Spleen (tissue), 11 donors: ENCODE data around the gene CDYL2. TPM values are rescaled to one million over a fixed set of nuclear protein-coding genes. Genes with fewer than 3 reads are reported as not detected.

Experiments
- DNase-seq: peaks from one replicate; pipeline ENCODE4 v3.0.0-alpha.2; 2020
- H3K27ac ChIP-seq, 8 donors: fragments of 200-600 bp; sonication (generic) in 7 of 8; 1 replicate in 4 of 8; 2 replicates in 4 of 8; pipeline versions ENCODE4 v1.5.0 to v1.8.0; 2016 to 2021; ENCODE audit warnings: inconsistent platforms in 4 of 8, mild to moderate bottlenecking in 4 of 8, moderate library complexity in 1 of 8
- H3K27me3 ChIP-seq, 7 donors: fragments of 200-600 bp; sonication (generic) in 6 of 7; replicated peaks in 1 of 7; 1 replicate in 4 of 7; 2 replicates in 3 of 7; pipeline versions ENCODE4 v1.5.0 to v1.8.0; 2016 to 2021; ENCODE audit warnings: inconsistent platforms in 3 of 7, mild to moderate bottlenecking in 1 of 7
- H3K36me3 ChIP-seq, 6 donors: fragments of 200-600 bp; sonication (generic) in 5 of 6; 1 replicate in 4 of 6; 2 replicates in 2 of 6; pipeline versions ENCODE4 v1.5.0 to v1.8.0; 2016 to 2021; ENCODE audit warnings: inconsistent platforms in 2 of 6
- H3K4me1 ChIP-seq, 6 donors: fragments of 200-600 bp; sonication (generic) in 5 of 6; 1 replicate in 3 of 6; 2 replicates in 3 of 6; pipeline versions ENCODE4 v1.5.0 to v1.8.0; 2016 to 2021; ENCODE audit warnings: inconsistent platforms in 3 of 6
- H3K4me3 ChIP-seq, 8 donors: fragments of 200-600 bp; sonication (generic) in 7 of 8; 1 replicate in 4 of 8; 2 replicates in 4 of 8; pipeline versions ENCODE4 v1.5.0 to v1.8.0; 2016 to 2021; ENCODE audit warnings: inconsistent platforms in 4 of 8, mild to moderate bottlenecking in 4 of 8, moderate library complexity in 2 of 8
- H3K9me3 ChIP-seq, 8 donors: fragments of 200-600 bp; sonication (generic) in 7 of 8; 1 replicate in 4 of 8; 2 replicates in 4 of 8; pipeline versions ENCODE4 v1.5.0 to v1.8.0; 2016 to 2021; ENCODE audit warnings: inconsistent platforms in 4 of 8
- POLR2A ChIP-seq, 3 donors: fragments of 450-650 bp; IDR thresholded peaks; one replicate each; pipeline ENCODE4 v1.5.1; 2017; ENCODE audit warnings: antibody characterized with exemption in 3 of 3, mild to moderate bottlenecking in 1 of 3
- POLR2AphosphoS5 ChIP-seq, 3 donors: sonication (generic); formaldehyde crosslinking; IDR thresholded peaks; one replicate each; pipeline ENCODE4 v1.5.1; 2017; ENCODE audit warnings: antibody characterized with exemption in 3 of 3
- WGBS, 5 donors: extraction: QIAGEN DNeasy Blood & Tissue Kit in 3 of 5; methylation state at CpG; one replicate each; pipeline versions ENCODE4 v1.1.5 to v1.1.7; 2013 to 2018; 5-methylcytosine and 5-hydroxymethylcytosine counted together
- intact Hi-C: fragments of 100-400 bp; cut with DNase I; formaldehyde crosslinking; loops from one replicate; pipeline ENCODE4 v1.15.0; 2023; ENCODE audit warnings: low total_unique reads
- polyA plus RNA-seq, 3 donors: library from polyadenylated mRNA; stranded (reverse); fragments of 200-250 nt; gene quantifications; one replicate each; pipeline ENCODE4 v1.2.1, GENCODE V29; 2013
- total RNA-seq, 7 donors: library from RNA; depleted of rRNA in 3 of 7; stranded (reverse); fragments of >200 nt in 3 of 7; fragmentation: NEBNext Ultra II Directional in 4 of 7; extraction: Animal tissue kit (Norgen Biotek cat#: 25700) in 4 of 7; gene quantifications; one replicate each; pipeline versions ENCODE4 v1.1.0 to v1.2.1, GENCODE V29; 2016 to 2021
- TF ChIP-seq, protein P1 (sequence below), 11 experiments: fragments of 200-600 bp in 7 of 11; fragments of 450-650 bp in 4 of 11; sonication (generic) in 4 of 11; IDR thresholded peaks in 8 of 11; conservative IDR thresholded peaks in 3 of 11; 1 replicate in 7 of 11; 2 replicates in 4 of 11; pipeline versions ENCODE4 v1.4.0 to v1.8.0; 2016 to 2021; ENCODE audit warnings: antibody characterized with exemption in 11 of 11, inconsistent platforms in 4 of 11, mild to moderate bottlenecking in 1 of 11
- donor health status: healthy with polysubstance abuse.
- donor health status: DM: no; HTN: no; CAD: no; lungs with moderate emphysema.
- donor health status: DM: no; HTN: no; CAD: no.
- donor health status: Bipolar disorder and iron deficiency.
- donor health status: healthy.
- donor health status: DM: no; HTN: no; CAD: no.
- donor health status: DM: yes; HTN: yes; CAD: no.

CDYL2 gene
- total and polyA plus RNA-seq, 10 donors = 1.4 to 28.3 (median 12.5) TPM

DNA sequence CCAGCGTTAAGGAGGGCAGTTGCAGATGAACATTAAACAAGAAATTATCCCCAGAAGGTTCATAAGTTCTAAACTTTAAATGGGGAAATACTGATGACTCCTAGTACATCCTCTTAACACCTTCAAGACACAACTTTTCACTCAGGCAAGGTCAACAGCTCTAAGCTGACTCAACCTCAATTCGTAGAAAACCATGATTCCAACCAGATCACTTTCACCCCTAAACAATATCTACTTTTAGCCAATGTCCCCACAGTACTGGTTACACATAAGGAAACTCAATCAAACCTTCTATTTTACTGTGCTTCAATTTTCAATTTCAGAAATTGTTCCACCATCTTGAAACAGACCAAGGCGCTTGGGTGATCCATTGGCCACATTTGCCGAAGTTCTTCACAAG, 2.3 kb downstream of the CDYL2 start:
- no peak for TF ChIP-seq POLR2A (IDR thresholded peaks at IDR 0.05)
- TF ChIP-seq, protein P1, sequence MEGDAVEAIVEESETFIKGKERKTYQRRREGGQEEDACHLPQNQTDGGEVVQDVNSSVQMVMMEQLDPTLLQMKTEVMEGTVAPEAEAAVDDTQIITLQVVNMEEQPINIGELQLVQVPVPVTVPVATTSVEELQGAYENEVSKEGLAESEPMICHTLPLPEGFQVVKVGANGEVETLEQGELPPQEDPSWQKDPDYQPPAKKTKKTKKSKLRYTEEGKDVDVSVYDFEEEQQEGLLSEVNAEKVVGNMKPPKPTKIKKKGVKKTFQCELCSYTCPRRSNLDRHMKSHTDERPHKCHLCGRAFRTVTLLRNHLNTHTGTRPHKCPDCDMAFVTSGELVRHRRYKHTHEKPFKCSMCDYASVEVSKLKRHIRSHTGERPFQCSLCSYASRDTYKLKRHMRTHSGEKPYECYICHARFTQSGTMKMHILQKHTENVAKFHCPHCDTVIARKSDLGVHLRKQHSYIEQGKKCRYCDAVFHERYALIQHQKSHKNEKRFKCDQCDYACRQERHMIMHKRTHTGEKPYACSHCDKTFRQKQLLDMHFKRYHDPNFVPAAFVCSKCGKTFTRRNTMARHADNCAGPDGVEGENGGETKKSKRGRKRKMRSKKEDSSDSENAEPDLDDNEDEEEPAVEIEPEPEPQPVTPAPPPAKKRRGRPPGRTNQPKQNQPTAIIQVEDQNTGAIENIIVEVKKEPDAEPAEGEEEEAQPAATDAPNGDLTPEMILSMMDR (IDR thresholded peaks at IDR 0.05 in 8 of 11, conservative IDR thresholded peaks at IDR 0.05 in 3 of 11) = no peak
- no peak for TF ChIP-seq POLR2AphosphoS5 (IDR thresholded peaks at IDR 0.05)
- Histone ChIP-seq H3K4me1 (peaks cover 0 to 19% (median 5%) of the 10 kb centered on the region in 6 donors), H3K27me3 (peaks cover 0 to 17% (median 0%) of the 10 kb centered on the region in 7 donors), H3K27ac (no peak overlapping the region), H3K36me3 (no peaks in the 10 kb centered on the region), H3K4me3 (no peak overlapping the region), H3K9me3 (no peaks in the 10 kb centered on the region)
- DNase-seq = no peak
- intact Hi-C loops = no loop called here
- WGBS, 5 donors = 90 to 96% (median 94%) methylated on average over 4 of the region's 4 CpGs

DNA sequence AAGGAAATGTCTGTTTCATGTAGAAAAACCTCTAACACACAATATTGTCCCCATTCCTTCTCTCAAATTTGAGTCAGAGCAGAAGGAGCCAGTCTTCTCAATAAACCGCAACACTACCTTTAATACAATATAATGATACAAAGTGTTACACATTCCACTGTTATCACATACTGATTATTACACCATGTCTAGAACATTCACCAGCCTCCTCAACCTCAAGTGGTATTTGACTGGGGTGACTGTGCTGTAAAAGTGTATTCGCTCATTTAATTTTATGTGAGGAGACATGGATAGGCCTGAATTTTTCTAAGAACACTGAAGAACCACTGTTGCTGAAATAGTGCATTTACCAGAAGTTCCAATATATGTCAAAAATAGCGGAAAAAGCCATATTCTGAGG, 10.3 kb downstream of the CDYL2 start:
- H3K9me3 ChIP-seq = peaks cover 0 to 14% (median 0%) of the 10 kb centered on the region in 8 donors
- intact Hi-C loops = no loop called here
- TF ChIP-seq POLR2AphosphoS5 (IDR thresholded peaks at IDR 0.05) (no peak), POLR2A (IDR thresholded peaks at IDR 0.05) (no peak)
- TF ChIP-seq, protein P1 (IDR thresholded peaks at IDR 0.05 in 8 of 11, conservative IDR thresholded peaks at IDR 0.05 in 3 of 11) = no peak
- no peaks in the 10 kb centered on the region for H3K4me1 ChIP-seq
- 80 to 98% (median 97%) methylated on average over 3 of the region's 3 CpGs for WGBS, 5 donors
- H3K27me3 ChIP-seq = no peaks in the 10 kb centered on the region
- no peaks in the 10 kb centered on the region for H3K36me3 ChIP-seq
- no peak for DNase-seq
- no peak overlapping the region for H3K27ac ChIP-seq
- H3K4me3 ChIP-seq = no peak overlapping the region

DNA sequence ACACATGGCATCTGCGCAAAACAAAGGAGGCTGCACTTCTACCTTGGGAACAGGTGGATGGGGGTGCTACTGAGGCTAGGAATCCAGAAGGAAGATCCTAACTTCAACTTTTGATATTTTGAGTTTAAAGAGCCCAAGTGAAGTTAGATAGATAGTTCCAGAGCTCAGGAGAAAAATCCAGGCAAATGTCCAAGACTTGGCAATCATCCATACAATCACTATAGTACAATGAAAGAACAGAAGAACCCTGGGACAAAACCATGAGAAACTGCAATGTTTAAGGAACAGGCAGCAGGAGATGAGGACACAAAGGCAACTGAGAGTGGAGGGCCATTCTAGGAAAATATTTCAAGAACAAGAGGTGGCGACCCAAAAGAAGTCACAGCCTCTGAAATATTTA, 12.4 kb downstream of the CDYL2 start:
- Histone ChIP-seq H3K4me3 (no peak overlapping the region), H3K27ac (no peak overlapping the region), H3K27me3 (no peaks in the 10 kb centered on the region), H3K4me1 (no peaks in the 10 kb centered on the region), H3K9me3 (peaks cover 0 to 14% (median 0%) of the 10 kb centered on the region in 8 donors), H3K36me3 (no peaks in the 10 kb centered on the region)
- no peak for TF ChIP-seq POLR2AphosphoS5 (IDR thresholded peaks at IDR 0.05)
- TF ChIP-seq, protein P1 (IDR thresholded peaks at IDR 0.05 in 8 of 11, conservative IDR thresholded peaks at IDR 0.05 in 3 of 11) = no peak
- TF ChIP-seq POLR2A (IDR thresholded peaks at IDR 0.05) = no peak
- no peak for DNase-seq
- 96 to 99% (median 98%) methylated on average over 2 of the region's 2 CpGs for WGBS, 5 donors
- intact Hi-C loops = no loop called here

DNA sequence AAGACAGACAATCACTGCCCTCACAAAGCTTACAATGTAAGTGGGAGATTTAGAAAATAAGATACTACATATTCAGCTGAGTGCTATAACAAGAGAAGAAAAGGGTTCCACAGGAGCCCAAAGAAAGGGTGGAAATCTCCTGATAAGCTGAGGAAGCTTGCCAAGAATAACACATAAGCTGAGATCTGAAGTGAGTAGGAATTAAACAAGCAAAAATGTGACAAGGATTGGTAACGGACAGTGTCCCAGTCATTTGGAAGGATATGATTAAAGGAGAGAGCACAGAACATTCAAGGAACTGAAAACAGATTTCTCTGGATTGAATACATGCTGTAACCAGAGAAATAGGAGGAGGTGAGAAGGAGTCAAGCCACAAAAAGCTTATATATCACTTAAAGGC, 13.0 kb downstream of the CDYL2 start:
- H3K4me3 ChIP-seq = no peak overlapping the region
- DNase-seq = no peak
- H3K27me3 ChIP-seq = no peaks in the 10 kb centered on the region
- TF ChIP-seq, protein P1 (IDR thresholded peaks at IDR 0.05 in 8 of 11, conservative IDR thresholded peaks at IDR 0.05 in 3 of 11) = no peak
- no peak for TF ChIP-seq POLR2AphosphoS5 (IDR thresholded peaks at IDR 0.05)
- TF ChIP-seq POLR2A (IDR thresholded peaks at IDR 0.05) = no peak
- intact Hi-C loops = no loop called here
- peaks cover 0 to 19% (median 3%) of the 10 kb centered on the region in 8 donors for H3K9me3 ChIP-seq
- H3K4me1 ChIP-seq = no peaks in the 10 kb centered on the region
- 76 to 91% (median 82%) methylated on average over 1 of the region's 1 CpG for WGBS, 5 donors
- no peaks in the 10 kb centered on the region for H3K36me3 ChIP-seq
- H3K27ac ChIP-seq = no peak overlapping the region
